Fibroblast of the aortic adventitia (primary cell): Measurements from ENCODE around the gene ADH6. TPM values are rescaled to one million over a fixed set of nuclear protein-coding genes. Genes with fewer than 3 reads are reported as not detected.
A peak's percentile ranks its signal among the peaks of the same experiment; 100 is the strongest.

Experiments used
- DNase-seq: peaks from one replicate; pipeline ENCODE4 v3.0.0-alpha.2; 2010; ENCODE audit warnings: low read depth
- H3K4me3 ChIP-seq: 2 replicates; pipeline ENCODE4 v1.5.1; 2011; ENCODE audit warnings: low read depth, mild to moderate bottlenecking, control low read depth, low read length, moderate library complexity
- total RNA-seq: library from RNA; depleted of rRNA; stranded (reverse); fragments of >200 nt; gene quantifications from 2 replicates; pipeline ENCODE4 v1.2.3, GENCODE V29; 2012; ENCODE audit warnings: low replicate concordance
- TF ChIP-seq, protein P1 (sequence below): IDR thresholded peaks from 2 replicates; pipeline ENCODE4 v1.5.1; 2011; ENCODE audit warnings: mild to moderate bottlenecking, low read length, control low read depth, inconsistent platforms; ENCODE audit not compliant: insufficient read depth

The ADH6 gene
- total RNA-seq, 1 donor: 0.36 TPM

DNA sequence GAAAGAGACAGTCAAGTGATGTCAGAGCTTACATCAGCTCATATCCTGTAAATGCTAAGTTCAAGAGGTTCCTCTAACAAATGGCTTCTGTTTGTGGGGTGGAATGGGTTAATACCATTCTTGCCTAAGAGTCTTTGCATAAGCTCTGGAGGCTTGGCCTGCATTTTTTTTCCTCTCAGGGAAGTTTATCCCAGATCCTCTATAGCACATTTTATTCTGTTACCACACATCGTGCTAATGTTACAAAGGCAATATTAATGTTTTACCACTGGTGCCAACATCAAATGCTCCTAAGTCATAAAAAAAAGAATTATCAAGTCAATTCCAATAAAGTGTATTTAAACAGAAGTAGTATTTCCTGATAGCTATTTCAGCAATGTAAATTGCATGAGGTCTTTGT, 2.9 kb upstream of the ADH6 start:
- H3K4me3 ChIP-seq: no peak overlapping the region
- peak; percentile 69 for DNase-seq
- TF ChIP-seq, protein P1, sequence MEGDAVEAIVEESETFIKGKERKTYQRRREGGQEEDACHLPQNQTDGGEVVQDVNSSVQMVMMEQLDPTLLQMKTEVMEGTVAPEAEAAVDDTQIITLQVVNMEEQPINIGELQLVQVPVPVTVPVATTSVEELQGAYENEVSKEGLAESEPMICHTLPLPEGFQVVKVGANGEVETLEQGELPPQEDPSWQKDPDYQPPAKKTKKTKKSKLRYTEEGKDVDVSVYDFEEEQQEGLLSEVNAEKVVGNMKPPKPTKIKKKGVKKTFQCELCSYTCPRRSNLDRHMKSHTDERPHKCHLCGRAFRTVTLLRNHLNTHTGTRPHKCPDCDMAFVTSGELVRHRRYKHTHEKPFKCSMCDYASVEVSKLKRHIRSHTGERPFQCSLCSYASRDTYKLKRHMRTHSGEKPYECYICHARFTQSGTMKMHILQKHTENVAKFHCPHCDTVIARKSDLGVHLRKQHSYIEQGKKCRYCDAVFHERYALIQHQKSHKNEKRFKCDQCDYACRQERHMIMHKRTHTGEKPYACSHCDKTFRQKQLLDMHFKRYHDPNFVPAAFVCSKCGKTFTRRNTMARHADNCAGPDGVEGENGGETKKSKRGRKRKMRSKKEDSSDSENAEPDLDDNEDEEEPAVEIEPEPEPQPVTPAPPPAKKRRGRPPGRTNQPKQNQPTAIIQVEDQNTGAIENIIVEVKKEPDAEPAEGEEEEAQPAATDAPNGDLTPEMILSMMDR: no peak

DNA sequence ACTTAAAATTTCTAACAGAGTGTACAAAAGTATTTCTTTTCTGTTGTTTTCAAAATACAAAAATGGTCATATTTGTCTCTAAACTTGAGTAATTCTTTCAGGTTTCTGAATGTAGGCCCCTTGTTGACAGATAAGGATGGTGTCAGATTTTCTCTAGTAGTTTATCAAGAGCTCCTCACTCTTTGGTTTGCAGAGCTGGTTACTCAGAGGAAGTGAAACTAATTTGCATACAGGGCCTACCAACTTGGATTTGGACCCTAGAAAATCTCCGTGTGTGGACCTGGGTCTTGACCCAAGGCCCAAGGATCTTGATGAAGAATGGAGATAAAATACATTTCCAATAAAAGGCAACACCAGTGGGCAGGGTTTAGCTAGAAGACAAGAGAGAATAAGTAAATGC, 433 bp upstream of the ADH6 start:
- no peak for DNase-seq
- TF ChIP-seq, protein P1: no peak
- no peak overlapping the region for H3K4me3 ChIP-seq

DNA sequence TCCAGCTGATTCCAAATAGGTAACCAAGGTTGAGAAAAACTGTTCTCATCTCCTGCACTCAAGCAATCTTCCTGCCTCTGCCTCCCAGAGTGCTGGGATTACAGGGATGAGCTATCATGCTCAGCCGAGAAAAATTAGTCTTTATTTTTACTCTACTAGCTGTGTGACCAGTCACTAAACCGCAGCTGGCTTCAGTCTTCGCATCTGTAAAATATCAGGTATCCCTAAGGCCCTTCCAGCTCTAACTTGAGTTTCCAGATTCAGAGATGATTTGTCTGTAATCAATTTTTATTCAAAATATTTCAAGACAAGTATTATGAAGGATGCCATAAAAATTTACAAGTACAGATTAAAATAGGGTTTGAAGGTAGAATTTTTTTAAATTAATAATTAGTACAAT, 3.5 kb downstream of the ADH6 start:
- no peak for DNase-seq
- H3K4me3 ChIP-seq: no peak overlapping the region
- TF ChIP-seq, protein P1: no peak

DNA sequence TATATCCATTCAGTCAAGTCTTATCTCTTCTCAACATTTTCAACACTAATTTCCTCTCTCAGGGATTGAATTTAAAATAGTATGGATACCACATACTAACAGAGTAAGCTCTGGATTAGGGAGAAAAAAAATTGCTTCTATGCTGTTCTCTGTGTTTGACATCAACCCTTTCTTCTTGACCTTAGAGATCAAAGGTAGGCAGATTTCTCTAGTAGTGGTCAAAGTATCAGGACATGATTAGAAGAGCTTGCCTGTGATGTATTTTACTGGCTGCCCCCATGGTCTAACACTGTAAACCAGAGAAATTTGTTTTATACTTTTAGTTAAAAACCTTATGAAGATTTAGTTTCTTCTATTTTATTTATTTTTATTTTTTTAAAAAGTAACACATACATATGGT, 8.3 kb downstream of the ADH6 start:
- no peak overlapping the region for H3K4me3 ChIP-seq
- TF ChIP-seq, protein P1: no peak
- DNase-seq: no peak

DNA sequence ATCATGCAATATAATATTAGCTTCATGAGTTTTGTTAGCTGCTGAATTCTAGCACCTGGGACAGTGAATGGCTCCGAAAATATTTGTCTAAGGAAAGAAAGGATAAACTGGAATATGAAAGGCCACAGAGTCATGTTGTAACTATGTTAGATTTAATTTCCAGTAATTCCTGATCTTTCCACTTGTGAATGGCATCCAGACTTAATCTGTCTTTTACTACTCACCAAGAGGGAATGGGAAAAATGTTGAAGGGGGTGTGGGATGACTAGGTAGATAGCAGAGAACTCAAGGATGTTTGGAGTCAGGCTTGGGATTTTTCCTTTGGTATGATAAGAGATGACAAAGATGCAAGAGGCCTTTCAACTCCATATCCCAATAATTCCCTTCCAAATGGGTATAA, 9.4 kb downstream of the ADH6 start:
- DNase-seq: peak; percentile 91
- TF ChIP-seq, protein P1: no peak
- H3K4me3 ChIP-seq: no peak overlapping the region

DNA sequence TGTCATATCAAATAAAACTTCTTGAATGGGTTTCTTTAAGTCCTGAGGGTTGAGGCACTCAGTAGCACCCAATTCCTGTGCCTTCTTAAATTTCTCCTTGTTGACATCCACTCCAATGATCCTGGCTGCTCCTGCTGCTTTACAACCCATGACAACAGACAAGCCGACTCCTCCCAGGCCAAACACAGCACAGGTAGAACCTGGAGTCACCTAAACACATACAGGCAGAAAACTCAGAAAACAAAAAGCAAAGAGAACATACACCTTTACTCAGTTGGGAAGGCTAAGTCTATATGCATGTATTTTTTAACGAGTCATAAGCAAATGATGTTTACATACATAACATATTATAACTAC, 10.3 kb downstream of the ADH6 start:
- TF ChIP-seq, protein P1: no peak
- no peak overlapping the region for H3K4me3 ChIP-seq

DNA sequence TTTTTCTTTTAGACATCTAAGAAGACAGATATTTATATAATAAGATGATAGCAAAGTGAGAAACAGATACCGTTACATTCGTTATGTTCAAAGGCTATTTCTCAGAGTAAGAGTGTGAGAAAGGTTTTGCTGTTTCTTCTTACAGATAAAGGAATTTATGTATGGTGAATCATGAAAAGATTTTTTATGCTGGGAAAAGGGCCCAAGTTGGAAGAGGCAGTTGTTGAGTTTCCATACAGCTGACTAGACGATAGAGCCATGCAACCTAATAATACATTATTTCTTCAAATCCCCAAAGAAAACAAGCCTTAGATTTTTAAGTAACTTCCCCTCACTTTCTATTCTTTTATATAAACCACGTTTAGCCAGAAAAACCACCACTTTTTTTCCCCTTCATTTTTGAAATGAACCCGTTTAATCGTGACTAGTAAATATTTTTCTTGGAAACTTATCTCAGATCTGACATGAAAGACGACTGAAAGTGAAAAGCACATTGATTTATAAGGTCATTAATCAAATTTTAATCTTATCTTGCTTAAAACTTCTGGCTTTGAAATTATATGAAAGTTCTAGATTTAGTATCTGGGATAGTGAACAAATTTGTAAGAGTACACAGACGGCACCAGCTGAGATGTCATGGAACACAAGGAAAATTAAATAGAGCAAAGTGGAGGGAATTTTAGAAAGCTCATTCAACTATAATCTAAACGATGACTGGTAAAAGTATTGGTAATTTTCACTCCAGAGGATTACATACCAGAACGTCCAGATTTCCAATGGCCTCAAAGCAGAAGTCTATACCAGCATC, 10.9 kb downstream of the ADH6 start:
- H3K4me3 ChIP-seq: no peak overlapping the region
- TF ChIP-seq, protein P1: no peak
- peak; percentile 97 for DNase-seq

More for the DNA sequence above, 10.3 kb downstream of the ADH6 start:
- DNase-seq: no peak
